Inferior parietal cortex (tissue), 1 donor: Measurements from ENCODE around the gene HOXC5.

Experiments used
- DNase-seq: peaks from one replicate; pipeline ENCODE4 v3.0.0-alpha.2; 2016; ENCODE audit errors: extremely low spot score

The HOXC5 gene

GRCh38 chr12:54032627-54033100, at the start of gene HOXC5:
TSS of gene HOXC5 (plus strand) at chr12:54033050. CDS start at chr12:54033123, 73 bp downstream.
- DNase-seq: no peak

GRCh38 chr12:53983568-53983949, 49.3 kb upstream of the HOXC5 start:
- no peak for DNase-seq

- no peak for DNase-seq
Measured at GRCh38 chr12:53983950-53984572, 48.8 kb upstream of the HOXC5 start.

GRCh38 chr12:53984901-53985691, 47.8 kb upstream of the HOXC5 start, which contains the start of gene HOXC10:
TSS of gene HOXC10 (plus strand) at chr12:53985146. CDS start at chr12:53985260, 114 bp downstream.
- peak; percentile 48 for DNase-seq

GRCh38 chr12:53985692-53985993, 47.2 kb upstream of the HOXC5 start:
- DNase-seq: no peak

- DNase-seq: no peak
Measured at GRCh38 chr12:53985994-53986685, 46.7 kb upstream of the HOXC5 start.

- no peak for DNase-seq
Measured at GRCh38 chr12:53986686-53987483, 46.0 kb upstream of the HOXC5 start.

- no peak for DNase-seq
Measured at GRCh38 chr12:53987787-53988230, 45.0 kb upstream of the HOXC5 start.

GRCh38 chr12:53988541-53989226, 44.2 kb upstream of the HOXC5 start:
- DNase-seq: no peak

GRCh38 chr12:53989227-53990113, 43.4 kb upstream of the HOXC5 start:
- peak; percentile 24 for DNase-seq

- no peak for DNase-seq
Measured at GRCh38 chr12:53990311-53991076, 42.4 kb upstream of the HOXC5 start.

GRCh38 chr12:53991077-53991460, 41.8 kb upstream of the HOXC5 start:
- DNase-seq: no peak

- no peak for DNase-seq
Measured at GRCh38 chr12:53992377-53992889, 40.4 kb upstream of the HOXC5 start.

GRCh38 chr12:53993162-53994008, 39.5 kb upstream of the HOXC5 start:
- no peak for DNase-seq

- no peak for DNase-seq
Measured at GRCh38 chr12:53994009-53994263, 38.9 kb upstream of the HOXC5 start.

- DNase-seq: no peak
Measured at GRCh38 chr12:53994264-53995001, 38.4 kb upstream of the HOXC5 start.

GRCh38 chr12:53995002-53995377, 37.9 kb upstream of the HOXC5 start:
- DNase-seq: no peak
